Neuron (in vitro differentiated cells): ENCODE results near the gene GALNT1.

Experiments
- H2AFZ ChIP-seq: one replicate; pipeline ENCODE4 v1.6.1; 2013; ENCODE audit warnings: low read depth, mild to moderate bottlenecking, inconsistent platforms, low read length, moderate library complexity
- H3K27me3 ChIP-seq: one replicate; pipeline ENCODE4 v1.6.1; 2013; ENCODE audit warnings: low read length; ENCODE audit not compliant: insufficient read depth
- H3K36me3 ChIP-seq: one replicate; pipeline ENCODE4 v1.6.1; 2013; ENCODE audit warnings: low read length; ENCODE audit not compliant: insufficient read depth
- H3K4me1 ChIP-seq: one replicate; pipeline ENCODE4 v1.6.1; 2013; ENCODE audit warnings: low read length; ENCODE audit not compliant: insufficient read depth
- H3K4me3 ChIP-seq: 2 replicates; pipeline ENCODE4 v1.5.1; 2013; ENCODE audit warnings: mild to moderate bottlenecking, low read length, moderate library complexity
- H3K9me3 ChIP-seq: one replicate; pipeline ENCODE4 v1.6.1; 2013; ENCODE audit warnings: low read length

GALNT1 gene

GRCh38 chr18:35753306-35753910 is 171.9 kb downstream of the GALNT1 start:
- H3K4me3 ChIP-seq: no peak overlapping the region
- peaks cover 14% of the 10 kb centered on the region for H3K27me3 ChIP-seq
- H3K4me1 ChIP-seq: no peaks in the 10 kb centered on the region
- H3K36me3 ChIP-seq: no peaks in the 10 kb centered on the region
- no peak overlapping the region for H2AFZ ChIP-seq
- no peaks in the 10 kb centered on the region for H3K9me3 ChIP-seq

DNA sequence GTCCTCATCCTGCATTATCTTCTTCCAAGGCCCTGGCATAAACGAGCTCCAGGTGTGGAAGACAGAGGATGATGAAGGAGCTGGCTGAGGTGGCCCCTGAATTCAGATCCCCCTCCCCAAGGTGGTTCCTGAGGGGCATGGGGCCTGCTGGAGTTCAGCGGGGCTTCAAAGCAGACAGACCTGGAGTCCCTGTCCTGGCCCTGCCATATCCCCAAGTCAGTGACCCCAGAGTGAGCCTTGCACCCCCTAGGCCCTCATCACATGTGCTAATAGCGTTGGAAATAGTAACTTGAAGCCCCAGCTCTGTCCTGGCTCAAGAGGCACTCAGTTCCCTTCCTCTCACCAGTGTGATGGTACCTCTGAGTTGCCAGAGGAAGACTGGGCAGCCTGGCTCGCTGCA is 172.9 kb downstream of the GALNT1 start:
- no peaks in the 10 kb centered on the region for H3K4me1 ChIP-seq
- no peaks in the 10 kb centered on the region for H3K9me3 ChIP-seq
- peaks cover 12% of the 10 kb centered on the region for H3K27me3 ChIP-seq
- H3K36me3 ChIP-seq: no peaks in the 10 kb centered on the region
- no peak overlapping the region for H3K4me3 ChIP-seq
- no peak overlapping the region for H2AFZ ChIP-seq

DNA sequence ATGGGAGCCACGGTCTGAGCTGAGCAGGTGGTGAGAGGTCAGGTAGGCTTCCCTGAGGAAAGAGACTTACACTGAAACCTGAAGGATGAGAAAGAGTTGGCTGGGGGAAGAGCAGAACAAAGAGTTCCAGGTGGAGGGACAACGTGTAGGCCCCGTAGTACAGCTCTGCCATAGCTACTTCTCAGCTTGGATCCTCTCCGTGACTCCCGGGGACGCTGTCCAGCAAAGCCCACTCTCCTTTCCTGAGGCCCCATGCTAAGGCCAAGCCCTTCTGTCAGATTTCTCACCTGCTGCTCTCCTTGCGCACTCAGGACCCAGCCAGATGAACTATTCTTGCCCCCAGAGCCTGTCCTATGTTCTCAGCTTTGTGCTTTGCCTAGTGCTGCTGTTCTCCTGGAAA is 173.8 kb downstream of the GALNT1 start:
- no peak overlapping the region for H2AFZ ChIP-seq
- no peak overlapping the region for H3K4me3 ChIP-seq
- peaks cover 12% of the 10 kb centered on the region for H3K27me3 ChIP-seq
- H3K9me3 ChIP-seq: no peaks in the 10 kb centered on the region
- no peaks in the 10 kb centered on the region for H3K4me1 ChIP-seq
- H3K36me3 ChIP-seq: no peaks in the 10 kb centered on the region

DNA sequence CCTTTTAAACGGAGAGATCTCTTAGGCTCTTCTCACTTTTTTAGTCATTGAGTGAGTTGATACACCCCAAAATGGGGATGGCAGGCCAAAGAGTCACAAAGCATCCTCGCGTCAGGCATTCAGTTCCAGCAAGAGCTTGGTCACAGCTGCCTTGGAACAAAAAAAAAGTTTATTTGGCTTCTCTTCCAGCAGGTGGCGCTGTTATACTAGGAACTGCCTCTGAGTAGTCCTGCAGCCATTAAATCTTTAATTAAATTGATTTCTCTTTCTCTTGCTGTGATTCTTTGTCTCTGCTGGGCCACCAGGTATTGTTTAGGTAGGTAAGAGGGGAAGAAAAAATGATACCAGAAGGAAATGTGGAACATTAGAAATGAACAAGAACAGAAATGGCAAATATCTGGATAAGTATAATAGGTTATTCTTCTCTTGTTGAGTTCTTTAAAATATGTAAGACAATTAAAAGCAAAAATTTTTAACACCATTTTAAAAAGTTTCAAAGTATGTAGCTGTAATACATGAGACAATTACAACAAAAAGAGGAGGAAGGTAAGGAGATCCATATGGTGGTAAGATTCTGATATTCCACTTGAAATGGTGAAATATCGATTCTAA is 175.1 kb downstream of the GALNT1 start:
- Histone ChIP-seq H3K4me1 (no peaks in the 10 kb centered on the region), H3K4me3 (no peak overlapping the region), H3K36me3 (no peaks in the 10 kb centered on the region), H2AFZ (no peak overlapping the region), H3K9me3 (no peaks in the 10 kb centered on the region), H3K27me3 (peaks cover 12% of the 10 kb centered on the region)
